Measurements from ENCODE around the gene BLOC1S1. TPM values are rescaled to one million over a fixed set of nuclear protein-coding genes. Genes with fewer than 3 reads are reported as not detected.

The BLOC1S1 gene
- total RNA-seq, 1 donor from 2014 or later, result 71.2 TPM

DNA sequence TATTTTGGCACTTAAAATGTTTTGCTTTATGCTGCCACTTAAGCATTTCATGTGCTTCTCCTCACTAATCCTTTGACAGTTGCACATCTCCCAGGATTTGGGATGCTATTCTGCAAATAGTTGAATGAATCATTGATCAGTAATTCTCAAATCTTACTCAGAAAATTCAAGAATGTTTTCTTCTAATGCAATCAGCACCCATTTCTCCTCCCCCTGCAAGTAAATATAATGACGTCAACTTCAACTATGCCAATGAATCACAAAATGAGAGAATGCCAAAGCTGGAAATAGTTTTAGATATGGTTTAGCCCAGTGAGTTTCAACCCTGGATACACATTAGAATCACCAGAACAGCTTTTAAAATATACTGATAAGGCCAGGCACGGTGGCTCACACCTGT, 2.1 kb upstream of the BLOC1S1 start:
- Mint-ChIP-seq H3K27ac (ENCODE audit: unreplicated experiment) (no peak overlapping the region), H3K4me1 (ENCODE audit: low read depth, unreplicated experiment) (peaks cover 25% of the 10 kb centered on the region), H3K36me3 (ENCODE audit: unreplicated experiment) (no peaks in the 10 kb centered on the region), H3K4me3 (ENCODE audit: unreplicated experiment) (no peak overlapping the region), H3K27me3 (ENCODE audit: unreplicated experiment) (peaks cover 15% of the 10 kb centered on the region), H3K9me3 (ENCODE audit: unreplicated experiment) (peaks cover 12% of the 10 kb centered on the region)
- TF ChIP-seq, protein P1, sequence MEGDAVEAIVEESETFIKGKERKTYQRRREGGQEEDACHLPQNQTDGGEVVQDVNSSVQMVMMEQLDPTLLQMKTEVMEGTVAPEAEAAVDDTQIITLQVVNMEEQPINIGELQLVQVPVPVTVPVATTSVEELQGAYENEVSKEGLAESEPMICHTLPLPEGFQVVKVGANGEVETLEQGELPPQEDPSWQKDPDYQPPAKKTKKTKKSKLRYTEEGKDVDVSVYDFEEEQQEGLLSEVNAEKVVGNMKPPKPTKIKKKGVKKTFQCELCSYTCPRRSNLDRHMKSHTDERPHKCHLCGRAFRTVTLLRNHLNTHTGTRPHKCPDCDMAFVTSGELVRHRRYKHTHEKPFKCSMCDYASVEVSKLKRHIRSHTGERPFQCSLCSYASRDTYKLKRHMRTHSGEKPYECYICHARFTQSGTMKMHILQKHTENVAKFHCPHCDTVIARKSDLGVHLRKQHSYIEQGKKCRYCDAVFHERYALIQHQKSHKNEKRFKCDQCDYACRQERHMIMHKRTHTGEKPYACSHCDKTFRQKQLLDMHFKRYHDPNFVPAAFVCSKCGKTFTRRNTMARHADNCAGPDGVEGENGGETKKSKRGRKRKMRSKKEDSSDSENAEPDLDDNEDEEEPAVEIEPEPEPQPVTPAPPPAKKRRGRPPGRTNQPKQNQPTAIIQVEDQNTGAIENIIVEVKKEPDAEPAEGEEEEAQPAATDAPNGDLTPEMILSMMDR (IDR thresholded peaks at IDR 0.05; ENCODE audit: partially characterized antibody, unreplicated experiment), result no peak
- DNase-seq, result no peak

DNA sequence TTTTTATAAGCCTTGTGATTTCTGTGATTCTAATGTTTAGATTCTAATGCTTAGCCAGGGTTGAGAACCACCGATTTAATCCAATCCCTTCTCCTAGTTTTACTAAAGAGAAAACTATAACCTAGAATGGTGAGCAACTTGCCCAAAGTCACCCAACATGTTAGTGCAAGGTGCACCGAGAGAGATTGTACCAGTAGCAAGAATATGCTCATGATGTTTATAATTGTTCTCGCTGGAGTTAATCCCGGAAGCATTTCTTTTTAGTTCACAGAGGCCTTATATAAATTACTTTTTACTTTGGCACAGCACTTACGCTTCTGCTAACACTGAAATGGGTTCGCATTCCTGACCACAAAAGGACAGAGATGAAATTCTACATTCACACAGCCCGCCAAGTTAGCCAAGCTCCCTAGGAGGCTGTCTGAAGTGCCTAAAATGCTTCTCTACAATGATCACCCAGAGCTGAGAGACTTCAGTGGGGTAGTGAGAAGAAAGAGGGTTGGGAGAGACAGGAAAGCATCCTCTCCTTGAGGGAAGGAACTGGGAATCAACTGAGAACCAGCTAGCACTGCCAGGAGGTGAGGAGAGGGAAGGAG, 579 bp upstream of the BLOC1S1 start:
- Mint-ChIP-seq H3K4me3 (ENCODE audit: unreplicated experiment) (peak overlapping the region; percentile 93), H3K27me3 (ENCODE audit: unreplicated experiment) (peaks cover 12% of the 10 kb centered on the region), H3K27ac (ENCODE audit: unreplicated experiment) (peak overlapping the region; percentile 88), H3K9me3 (ENCODE audit: unreplicated experiment) (peaks cover 12% of the 10 kb centered on the region), H3K36me3 (ENCODE audit: unreplicated experiment) (no peaks in the 10 kb centered on the region), H3K4me1 (ENCODE audit: low read depth, unreplicated experiment) (peaks cover 26% of the 10 kb centered on the region)
- TF ChIP-seq, protein P1 (IDR thresholded peaks at IDR 0.05; ENCODE audit: partially characterized antibody, unreplicated experiment), result no peak
- DNase-seq, result no peak

DNA sequence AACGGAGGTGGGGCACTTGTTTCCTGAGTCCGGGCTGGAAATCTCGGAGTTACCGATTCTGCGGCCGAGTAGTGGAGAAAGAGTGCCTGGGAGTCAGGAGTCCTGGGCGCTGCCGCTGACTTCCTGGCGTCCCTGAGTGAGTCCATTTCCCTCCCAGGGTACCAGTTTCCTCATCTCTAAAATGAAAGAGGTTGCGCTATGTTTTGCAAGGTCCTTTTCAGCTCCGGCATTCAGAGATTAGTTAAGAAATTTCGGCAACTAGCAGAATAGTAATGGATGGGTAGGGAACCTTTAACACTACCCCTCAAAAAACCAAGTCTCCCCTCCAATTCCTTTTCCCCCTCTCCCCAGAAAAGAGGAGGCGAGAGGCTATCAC, 724 bp downstream of the BLOC1S1 start:
- Mint-ChIP-seq H3K27me3 (ENCODE audit: unreplicated experiment) (peaks cover 12% of the 10 kb centered on the region), H3K9me3 (ENCODE audit: unreplicated experiment) (peaks cover 12% of the 10 kb centered on the region), H3K27ac (ENCODE audit: unreplicated experiment) (peak overlapping the region; percentile 17), H3K4me1 (ENCODE audit: low read depth, unreplicated experiment) (peaks cover 28% of the 10 kb centered on the region), H3K36me3 (ENCODE audit: unreplicated experiment) (no peaks in the 10 kb centered on the region), H3K4me3 (ENCODE audit: unreplicated experiment) (peak overlapping the region; percentile 93)
- TF ChIP-seq, protein P1 (IDR thresholded peaks at IDR 0.05; ENCODE audit: partially characterized antibody, unreplicated experiment), result no peak
- DNase-seq, result no peak

DNA sequence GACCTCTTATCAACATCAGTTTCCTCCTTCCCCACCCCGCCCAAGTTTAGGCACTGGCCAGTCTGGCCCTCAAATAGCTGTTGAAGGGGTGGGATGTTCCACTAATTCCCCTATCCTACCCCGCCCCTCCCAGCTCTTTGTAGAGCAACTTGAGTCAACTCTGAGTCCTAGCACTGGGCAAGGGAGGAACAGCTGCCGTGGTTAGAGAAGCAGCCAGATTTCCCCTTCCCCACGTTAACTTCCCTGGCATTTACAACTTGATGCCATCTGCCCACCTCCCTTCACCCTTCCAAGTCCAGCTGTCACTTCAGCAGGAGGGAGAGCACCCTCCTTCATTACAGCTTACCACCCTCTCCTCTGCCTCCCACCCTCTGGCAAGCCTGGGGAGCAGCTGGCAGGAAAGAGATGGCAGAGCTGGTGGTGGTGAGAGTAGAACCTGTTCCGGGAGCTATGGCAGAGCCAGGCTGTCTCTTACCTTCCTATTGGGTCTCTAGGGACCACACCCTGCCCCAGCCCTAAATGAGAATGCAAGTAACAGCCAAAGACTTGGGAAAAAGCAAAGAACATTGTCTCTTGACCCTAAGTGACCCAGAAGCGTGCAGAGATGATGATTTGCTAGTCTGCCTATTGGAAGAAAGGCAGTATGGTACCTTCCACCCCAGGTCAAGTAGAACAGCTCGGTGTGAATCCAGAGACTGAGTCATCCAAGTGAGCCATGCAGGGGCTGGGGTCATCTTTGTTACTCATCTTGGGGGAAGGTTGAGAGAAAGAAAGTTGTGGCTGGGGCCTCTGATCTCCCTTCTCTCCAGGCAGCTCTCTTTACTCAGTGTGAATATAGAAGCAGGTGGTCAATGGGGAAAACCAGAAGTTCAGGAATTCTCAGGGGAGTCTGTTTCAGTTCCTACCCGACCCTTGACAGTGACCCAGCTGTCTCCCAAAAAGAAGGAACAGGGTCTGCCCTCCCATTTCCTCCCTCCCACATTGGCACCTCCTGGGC, 1.5 kb downstream of the BLOC1S1 start:
- DNase-seq, result peak; percentile 10
- Mint-ChIP-seq H3K4me1 (ENCODE audit: low read depth, unreplicated experiment) (peaks cover 26% of the 10 kb centered on the region), H3K9me3 (ENCODE audit: unreplicated experiment) (peaks cover 12% of the 10 kb centered on the region), H3K27ac (ENCODE audit: unreplicated experiment) (no peak overlapping the region), H3K27me3 (ENCODE audit: unreplicated experiment) (peaks cover 12% of the 10 kb centered on the region), H3K36me3 (ENCODE audit: unreplicated experiment) (no peaks in the 10 kb centered on the region), H3K4me3 (ENCODE audit: unreplicated experiment) (peak overlapping the region; percentile 93)
- TF ChIP-seq, protein P1 (IDR thresholded peaks at IDR 0.05; ENCODE audit: partially characterized antibody, unreplicated experiment), result no peak

DNA sequence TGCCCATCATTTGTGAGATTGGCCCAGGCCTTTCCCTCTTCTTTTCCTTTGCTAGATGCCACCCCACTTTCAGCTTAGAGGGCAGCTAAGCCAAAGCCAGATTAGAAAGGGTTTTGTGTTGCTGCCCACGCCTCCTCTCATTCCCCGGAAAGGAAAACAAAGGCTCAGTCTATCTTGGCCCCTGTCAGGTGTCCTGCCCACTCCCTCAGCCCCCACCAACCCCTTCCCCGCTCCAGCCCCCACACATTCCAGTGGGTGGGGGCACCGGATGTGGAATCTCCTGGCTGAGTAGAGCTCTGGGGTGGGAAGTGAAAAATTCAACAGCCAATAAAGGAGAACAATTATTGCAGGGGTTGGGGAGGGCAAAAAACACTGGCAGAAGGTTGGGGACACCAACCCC, 2.2 kb downstream of the BLOC1S1 start:
- no peaks in the 10 kb centered on the region for H3K36me3 Mint-ChIP-seq (ENCODE audit: unreplicated experiment)
- peaks cover 12% of the 10 kb centered on the region for H3K27me3 Mint-ChIP-seq (ENCODE audit: unreplicated experiment)
- peak; percentile 1 for DNase-seq
- peaks cover 19% of the 10 kb centered on the region for H3K4me1 Mint-ChIP-seq (ENCODE audit: low read depth, unreplicated experiment)
- H3K4me3 Mint-ChIP-seq (ENCODE audit: unreplicated experiment), result peak overlapping the region; percentile 58
- H3K27ac Mint-ChIP-seq (ENCODE audit: unreplicated experiment), result no peak overlapping the region
- TF ChIP-seq, protein P1 (IDR thresholded peaks at IDR 0.05; ENCODE audit: partially characterized antibody, unreplicated experiment), result no peak
- peaks cover 12% of the 10 kb centered on the region for H3K9me3 Mint-ChIP-seq (ENCODE audit: unreplicated experiment)
